ENCODE results near the gene CPSF4. TPM values are rescaled to one million over a fixed set of nuclear protein-coding genes. Genes with fewer than 3 reads are reported as not detected.

Gene CPSF4
- total RNA-seq, 1 experiment from 2014 or later = 67.0 TPM

DNA sequence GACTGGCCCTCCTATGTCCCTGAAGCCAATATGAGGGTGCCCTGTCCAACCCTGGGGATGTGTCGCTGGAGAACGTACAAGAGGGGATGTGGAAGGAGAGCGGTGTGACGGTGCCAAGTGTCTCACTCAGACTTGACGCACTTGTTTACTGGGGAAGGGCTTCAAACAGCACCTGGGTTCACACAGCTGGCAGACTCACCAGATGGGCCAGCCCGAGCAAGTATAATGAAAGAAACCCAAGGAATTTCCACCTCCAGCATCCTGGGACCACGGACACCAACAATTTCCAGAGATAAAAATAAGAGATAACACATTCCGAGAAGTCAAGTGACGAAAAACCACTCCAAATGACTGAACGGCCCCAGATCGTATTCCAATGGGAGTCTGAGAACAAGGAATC lies 21.9 kb downstream of the CPSF4 start:
- intact Hi-C loops (cut with micrococcal nuclease) = no loop called here
- no peak for ATAC-seq
- H3K4me2 ChIP-seq (ENCODE audit: low read length) = no peak overlapping the region

More for the DNA sequence above, 21.9 kb downstream of the CPSF4 start:
- DNase-seq (ENCODE audit: low read depth, low spot score) = no peak
- H3K27me3 ChIP-seq (ENCODE audit: insufficient read depth, low read length) = no peaks in the 10 kb centered on the region
- TF ChIP-seq SP1 (IDR thresholded peaks at IDR 0.05; ENCODE audit: low read depth) = no peak
- no peak for TF ChIP-seq EGR1 (IDR thresholded peaks at IDR 0.05; ENCODE audit: low read depth)
- no peak for TF ChIP-seq SRF (IDR thresholded peaks at IDR 0.05; ENCODE audit: low read depth)
- no peak for TF ChIP-seq ELF1 (IDR thresholded peaks at IDR 0.05; ENCODE audit: borderline replicate concordance, low read depth)
- TF ChIP-seq YY1 (IDR thresholded peaks at IDR 0.05; ENCODE audit: extremely low read depth, insufficient replicate concordance, low read depth, low read length) = no peak
- TF ChIP-seq ZNF274 (IDR thresholded peaks at IDR 0.05; ENCODE audit: low read depth, low read length) = no peak
- TF ChIP-seq, protein P1, sequence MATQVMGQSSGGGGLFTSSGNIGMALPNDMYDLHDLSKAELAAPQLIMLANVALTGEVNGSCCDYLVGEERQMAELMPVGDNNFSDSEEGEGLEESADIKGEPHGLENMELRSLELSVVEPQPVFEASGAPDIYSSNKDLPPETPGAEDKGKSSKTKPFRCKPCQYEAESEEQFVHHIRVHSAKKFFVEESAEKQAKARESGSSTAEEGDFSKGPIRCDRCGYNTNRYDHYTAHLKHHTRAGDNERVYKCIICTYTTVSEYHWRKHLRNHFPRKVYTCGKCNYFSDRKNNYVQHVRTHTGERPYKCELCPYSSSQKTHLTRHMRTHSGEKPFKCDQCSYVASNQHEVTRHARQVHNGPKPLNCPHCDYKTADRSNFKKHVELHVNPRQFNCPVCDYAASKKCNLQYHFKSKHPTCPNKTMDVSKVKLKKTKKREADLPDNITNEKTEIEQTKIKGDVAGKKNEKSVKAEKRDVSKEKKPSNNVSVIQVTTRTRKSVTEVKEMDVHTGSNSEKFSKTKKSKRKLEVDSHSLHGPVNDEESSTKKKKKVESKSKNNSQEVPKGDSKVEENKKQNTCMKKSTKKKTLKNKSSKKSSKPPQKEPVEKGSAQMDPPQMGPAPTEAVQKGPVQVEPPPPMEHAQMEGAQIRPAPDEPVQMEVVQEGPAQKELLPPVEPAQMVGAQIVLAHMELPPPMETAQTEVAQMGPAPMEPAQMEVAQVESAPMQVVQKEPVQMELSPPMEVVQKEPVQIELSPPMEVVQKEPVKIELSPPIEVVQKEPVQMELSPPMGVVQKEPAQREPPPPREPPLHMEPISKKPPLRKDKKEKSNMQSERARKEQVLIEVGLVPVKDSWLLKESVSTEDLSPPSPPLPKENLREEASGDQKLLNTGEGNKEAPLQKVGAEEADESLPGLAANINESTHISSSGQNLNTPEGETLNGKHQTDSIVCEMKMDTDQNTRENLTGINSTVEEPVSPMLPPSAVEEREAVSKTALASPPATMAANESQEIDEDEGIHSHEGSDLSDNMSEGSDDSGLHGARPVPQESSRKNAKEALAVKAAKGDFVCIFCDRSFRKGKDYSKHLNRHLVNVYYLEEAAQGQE (IDR thresholded peaks at IDR 0.05; ENCODE audit: low read depth) = no peak
- no peak for TF ChIP-seq EZH2 (IDR thresholded peaks at IDR 0.05)
- no peak for TF ChIP-seq TCF7L2 (IDR thresholded peaks at IDR 0.05; ENCODE audit: borderline replicate concordance, extremely low read depth, insufficient read depth, insufficient read length)
- TF ChIP-seq RAD21 (IDR thresholded peaks at IDR 0.05; ENCODE audit: low read depth) = no peak
- no peak for TF ChIP-seq CBX3 (IDR thresholded peaks at IDR 0.05; ENCODE audit: low read depth)
- no peak for TF ChIP-seq JUND (IDR thresholded peaks at IDR 0.05)
- TF ChIP-seq, protein P2, sequence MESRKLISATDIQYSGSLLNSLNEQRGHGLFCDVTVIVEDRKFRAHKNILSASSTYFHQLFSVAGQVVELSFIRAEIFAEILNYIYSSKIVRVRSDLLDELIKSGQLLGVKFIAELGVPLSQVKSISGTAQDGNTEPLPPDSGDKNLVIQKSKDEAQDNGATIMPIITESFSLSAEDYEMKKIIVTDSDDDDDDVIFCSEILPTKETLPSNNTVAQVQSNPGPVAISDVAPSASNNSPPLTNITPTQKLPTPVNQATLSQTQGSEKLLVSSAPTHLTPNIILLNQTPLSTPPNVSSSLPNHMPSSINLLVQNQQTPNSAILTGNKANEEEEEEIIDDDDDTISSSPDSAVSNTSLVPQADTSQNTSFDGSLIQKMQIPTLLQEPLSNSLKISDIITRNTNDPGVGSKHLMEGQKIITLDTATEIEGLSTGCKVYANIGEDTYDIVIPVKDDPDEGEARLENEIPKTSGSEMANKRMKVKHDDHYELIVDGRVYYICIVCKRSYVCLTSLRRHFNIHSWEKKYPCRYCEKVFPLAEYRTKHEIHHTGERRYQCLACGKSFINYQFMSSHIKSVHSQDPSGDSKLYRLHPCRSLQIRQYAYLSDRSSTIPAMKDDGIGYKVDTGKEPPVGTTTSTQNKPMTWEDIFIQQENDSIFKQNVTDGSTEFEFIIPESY (IDR thresholded peaks at IDR 0.05; ENCODE audit: extremely low read depth, insufficient replicate concordance, low read length) = no peak
- RAD21 ChIA-PET (ENCODE audit: low non-redundant PET in 1 of 2, low total read pairs in 2 of 2, uncharacterized antibody in 2 of 2, unreplicated experiment in 2 of 2) = no interaction called here
- peaks cover 0 to 8% of the 10 kb centered on the region in 2 experiments; a peak in 2 of 4 replicates for H3K4me1 ChIP-seq (ENCODE audit: control insufficient read depth in 1 of 2, insufficient read depth in 2 of 2, low read length in 2 of 2)
- H4K20me1 ChIP-seq (ENCODE audit: insufficient read depth) = peaks cover 11% of the 10 kb centered on the region; the same call in 1 of the 2 replicates
- H3K4me3 ChIP-seq (replicated peaks in 1 of 2; ENCODE audit: low read depth in 1 of 2, low read length in 2 of 2) = no peak overlapping the region
- BruUV-seq (replicated peaks) = no TSS peak
- POLR2A ChIA-PET = no interaction called here
- peaks cover 91% of the 10 kb centered on the region for H3K79me2 ChIP-seq (ENCODE audit: insufficient read depth, low read length)
- H3K9me2 ChIP-seq (ENCODE audit: insufficient read depth) = no peaks in the 10 kb centered on the region
- peaks cover 23 to 56% of the 10 kb centered on the region in 2 experiments; a peak in 3 of 4 replicates for H3K36me3 ChIP-seq (ENCODE audit: control insufficient read depth in 1 of 2, insufficient read depth in 2 of 2, low read length in 2 of 2)
- no peak overlapping the region for H2AFZ ChIP-seq (ENCODE audit: low read depth, low read length, poor library complexity, severe bottlenecking)
- CTCF ChIA-PET = interaction anchor here (0.9 kb wide), 1 partner anchor 10 kb away, joined by 3 read pairs; no protein-coding TSS in a partner anchor
- H3K27ac ChIP-seq (ENCODE audit: low read depth, low read length) = no peak overlapping the region
- H3K9me3 ChIP-seq (ENCODE audit: control insufficient read depth in 1 of 2, insufficient read depth in 1 of 2, low read depth in 1 of 2, low read length in 2 of 2) = no peaks in the 10 kb centered on the region
- no peak overlapping the region for H3K9ac ChIP-seq (ENCODE audit: low read length)
